ENCODE measurements around the gene TMEM170A.

TMEM170A gene

DNA sequence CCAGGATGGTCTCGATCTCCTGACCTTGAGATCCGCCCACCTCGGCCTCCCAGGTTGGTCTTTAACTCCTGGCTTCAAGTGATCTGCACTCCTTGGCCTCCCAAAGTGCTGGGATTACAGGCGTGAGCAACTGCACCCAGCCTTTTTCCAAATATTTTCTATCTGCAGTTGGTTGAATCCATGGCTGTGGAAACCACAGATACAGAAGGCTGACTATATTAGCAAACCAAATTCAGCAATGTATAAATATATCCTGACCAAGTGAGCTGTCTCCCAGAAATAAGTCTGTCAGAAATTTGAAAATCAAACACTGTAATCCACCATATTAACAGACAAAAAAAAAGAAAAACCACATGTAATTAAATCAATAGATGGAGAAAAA is 40.8 kb downstream of the TMEM170A start:
- TF ChIP-seq, protein P1, sequence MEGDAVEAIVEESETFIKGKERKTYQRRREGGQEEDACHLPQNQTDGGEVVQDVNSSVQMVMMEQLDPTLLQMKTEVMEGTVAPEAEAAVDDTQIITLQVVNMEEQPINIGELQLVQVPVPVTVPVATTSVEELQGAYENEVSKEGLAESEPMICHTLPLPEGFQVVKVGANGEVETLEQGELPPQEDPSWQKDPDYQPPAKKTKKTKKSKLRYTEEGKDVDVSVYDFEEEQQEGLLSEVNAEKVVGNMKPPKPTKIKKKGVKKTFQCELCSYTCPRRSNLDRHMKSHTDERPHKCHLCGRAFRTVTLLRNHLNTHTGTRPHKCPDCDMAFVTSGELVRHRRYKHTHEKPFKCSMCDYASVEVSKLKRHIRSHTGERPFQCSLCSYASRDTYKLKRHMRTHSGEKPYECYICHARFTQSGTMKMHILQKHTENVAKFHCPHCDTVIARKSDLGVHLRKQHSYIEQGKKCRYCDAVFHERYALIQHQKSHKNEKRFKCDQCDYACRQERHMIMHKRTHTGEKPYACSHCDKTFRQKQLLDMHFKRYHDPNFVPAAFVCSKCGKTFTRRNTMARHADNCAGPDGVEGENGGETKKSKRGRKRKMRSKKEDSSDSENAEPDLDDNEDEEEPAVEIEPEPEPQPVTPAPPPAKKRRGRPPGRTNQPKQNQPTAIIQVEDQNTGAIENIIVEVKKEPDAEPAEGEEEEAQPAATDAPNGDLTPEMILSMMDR (IDR thresholded peaks at IDR 0.05; ENCODE audit: low read length, missing control alignments): no peak
- DNase-seq (ENCODE audit: low read depth): no peak
- no peak overlapping the region for H3K4me3 ChIP-seq (replicated peaks; ENCODE audit: low read depth, low read length)

DNA sequence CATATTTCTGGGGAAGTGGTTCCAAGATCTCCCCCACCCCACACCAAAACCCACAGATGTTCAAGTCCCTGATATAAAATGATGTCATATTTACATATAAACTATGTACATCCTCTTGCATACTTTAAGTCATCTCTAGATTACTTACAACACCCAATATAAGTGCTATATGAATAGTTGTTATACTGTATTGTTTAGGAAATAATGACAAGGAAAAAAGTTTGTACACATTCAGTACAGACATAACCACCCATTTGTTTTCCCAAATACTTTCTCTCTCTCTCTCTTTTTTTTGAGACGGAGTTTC is 42.7 kb downstream of the TMEM170A start:
- H3K4me3 ChIP-seq (replicated peaks; ENCODE audit: low read depth, low read length): no peak overlapping the region
- TF ChIP-seq, protein P1 (IDR thresholded peaks at IDR 0.05; ENCODE audit: low read length, missing control alignments): no peak
- DNase-seq (ENCODE audit: low read depth): no peak

DNA sequence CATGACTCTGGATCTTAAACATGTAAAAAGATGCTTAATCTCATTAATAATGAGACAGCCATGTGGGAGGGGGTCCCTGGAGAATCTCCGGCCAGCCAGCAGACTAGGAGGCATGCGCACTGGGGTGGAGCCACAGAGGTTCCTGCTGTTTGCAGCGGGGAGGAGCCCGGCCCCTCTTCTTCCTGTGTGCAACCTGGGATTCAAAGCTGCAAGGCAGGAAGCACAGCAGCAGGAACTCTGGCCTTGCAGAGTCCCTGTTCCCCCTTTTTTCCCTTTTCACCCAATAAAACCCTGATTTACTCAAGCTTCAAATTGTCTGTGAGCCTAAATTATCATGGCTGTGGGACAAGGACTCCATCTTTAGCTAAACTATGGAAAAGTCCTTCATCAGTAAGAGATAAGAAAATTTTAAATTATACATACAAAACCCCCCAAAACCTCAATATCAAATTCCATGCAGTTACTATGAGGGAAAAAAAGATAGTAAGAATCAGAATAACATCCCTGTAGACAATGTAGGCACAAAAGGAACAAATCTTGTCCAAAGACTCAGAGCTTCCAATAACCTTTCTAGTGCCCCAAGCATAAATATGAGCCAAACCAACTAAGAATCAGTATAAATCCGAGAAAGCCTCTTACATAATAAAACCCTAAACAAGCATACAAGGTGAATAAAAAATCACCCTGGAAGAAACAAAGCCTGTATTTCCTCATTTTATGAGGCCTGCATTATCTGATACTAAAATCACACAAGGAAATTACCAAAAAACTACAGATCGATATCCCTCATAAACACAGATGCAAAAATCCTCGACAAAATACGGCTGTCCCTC is 43.3 kb downstream of the TMEM170A start:
- DNase-seq (ENCODE audit: low read depth): peak; percentile 76
- no peak overlapping the region for H3K4me3 ChIP-seq (replicated peaks; ENCODE audit: low read depth, low read length)

DNA sequence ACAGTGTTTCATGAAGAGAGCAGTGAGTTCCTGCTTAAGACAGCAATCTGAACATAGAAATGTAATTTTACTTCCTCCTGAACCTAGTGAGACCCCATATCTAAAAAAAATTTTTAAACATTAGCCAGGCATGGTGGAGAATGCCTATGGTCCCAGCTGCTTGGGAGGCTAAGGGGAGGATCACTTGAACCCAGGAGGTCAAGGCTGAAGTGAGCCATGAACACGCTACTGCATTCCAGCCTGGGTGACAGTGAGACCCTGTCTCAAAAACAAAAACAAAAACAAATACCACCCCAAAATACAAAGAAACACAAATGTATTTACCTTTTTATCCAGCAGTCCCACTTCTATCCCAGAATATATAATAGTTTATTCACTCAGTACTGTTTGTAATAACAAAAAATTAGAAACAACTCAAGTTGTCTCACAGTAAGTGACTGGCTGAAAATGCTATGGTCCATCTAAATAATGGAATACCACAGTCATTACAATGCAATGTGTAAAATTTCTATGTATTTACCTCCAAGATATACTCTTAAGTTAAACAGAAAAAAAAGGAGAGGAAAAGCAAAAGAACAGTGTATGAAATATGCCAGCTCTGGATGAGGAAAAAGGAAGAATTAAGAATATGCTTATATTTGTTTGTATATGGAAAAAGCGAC is 47.5 kb downstream of the TMEM170A start:
- DNase-seq (ENCODE audit: low read depth): no peak
- no peak overlapping the region for H3K4me3 ChIP-seq (replicated peaks; ENCODE audit: low read depth, low read length)
- TF ChIP-seq, protein P1 (IDR thresholded peaks at IDR 0.05; ENCODE audit: low read length, missing control alignments): no peak

More for the DNA sequence above, 43.3 kb downstream of the TMEM170A start:
- TF ChIP-seq, protein P1 (IDR thresholded peaks at IDR 0.05; ENCODE audit: low read length, missing control alignments): no peak

DNA sequence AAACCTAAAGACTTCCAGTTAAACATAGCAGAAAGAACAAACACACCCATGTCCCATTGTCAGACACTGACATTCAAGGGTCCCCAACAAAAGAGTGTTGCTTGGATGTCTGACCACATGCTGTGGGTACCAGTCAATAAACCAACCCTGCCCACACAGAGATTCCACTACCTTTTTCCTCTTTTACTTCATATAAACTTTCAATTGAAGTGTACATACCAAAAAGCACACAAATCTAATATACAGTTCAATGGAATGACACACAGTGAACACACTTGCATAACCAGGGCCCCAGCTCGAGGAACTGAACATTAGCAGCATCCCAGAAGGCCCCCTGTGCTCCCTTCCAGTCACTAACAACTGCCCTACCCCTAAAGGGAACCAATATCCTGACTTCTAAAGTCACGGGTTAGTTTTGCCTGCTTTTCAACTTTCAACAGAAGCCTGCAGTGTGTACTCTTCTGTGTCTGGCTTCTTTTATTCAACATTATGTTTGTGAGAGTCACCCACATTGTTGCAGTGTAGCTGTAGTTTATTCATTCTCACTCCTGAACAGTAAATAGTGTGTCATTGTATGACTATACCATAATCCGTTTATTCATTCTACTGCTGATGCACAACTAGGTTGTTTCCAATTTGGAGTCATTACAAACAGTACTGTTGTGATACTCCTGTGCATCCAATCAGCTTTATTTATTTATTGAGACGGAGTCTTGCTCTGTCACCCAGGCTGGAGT is 49.2 kb downstream of the TMEM170A start:
- no peak for DNase-seq (ENCODE audit: low read depth)
- TF ChIP-seq, protein P1 (IDR thresholded peaks at IDR 0.05; ENCODE audit: low read length, missing control alignments): no peak
- H3K4me3 ChIP-seq (replicated peaks; ENCODE audit: low read depth, low read length): no peak overlapping the region

DNA sequence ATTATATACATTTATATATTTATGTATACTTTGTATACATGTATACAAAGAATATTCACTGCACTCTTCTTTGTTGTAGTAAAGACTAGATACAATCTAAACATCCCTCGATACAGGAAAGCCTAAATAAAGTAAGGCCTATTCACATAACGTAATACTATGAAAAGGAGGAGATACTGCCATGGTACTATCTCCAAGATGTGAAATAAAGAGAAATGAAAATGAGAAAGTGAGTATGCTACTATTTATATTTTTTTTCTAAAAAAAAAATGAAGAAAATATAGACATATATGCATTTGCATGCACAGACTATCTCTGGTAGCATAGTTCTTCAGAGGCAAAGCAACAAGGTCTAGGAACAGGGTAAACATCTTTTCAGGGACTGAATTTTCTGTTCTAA is 50.5 kb downstream of the TMEM170A start:
- H3K4me3 ChIP-seq (replicated peaks; ENCODE audit: low read depth, low read length): no peak overlapping the region
- TF ChIP-seq, protein P1 (IDR thresholded peaks at IDR 0.05; ENCODE audit: low read length, missing control alignments): no peak
- DNase-seq (ENCODE audit: low read depth): no peak
